ENCODE data around the gene TRRAP.

DNA sequence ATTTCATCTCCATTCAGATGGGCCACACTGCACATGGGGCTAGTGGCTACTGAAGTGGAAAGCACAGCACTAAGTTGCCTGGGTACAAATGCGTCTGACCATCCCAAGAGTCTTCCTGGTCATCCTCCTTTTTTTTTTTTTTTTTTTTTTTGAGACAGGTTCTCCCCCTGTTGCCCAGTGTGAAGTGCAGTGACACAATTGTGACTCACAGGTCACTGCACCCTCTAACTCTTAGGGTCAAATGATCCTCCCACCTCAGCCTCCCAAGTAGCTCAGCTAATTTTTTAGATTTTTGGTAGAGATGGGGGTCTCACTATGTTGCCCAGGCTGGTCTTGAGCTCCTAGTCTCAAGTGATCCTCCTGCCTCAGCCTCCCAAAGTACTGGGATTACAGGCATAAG is 3.4 kb upstream of the TRRAP start:
- TF ChIP-seq, protein P1, sequence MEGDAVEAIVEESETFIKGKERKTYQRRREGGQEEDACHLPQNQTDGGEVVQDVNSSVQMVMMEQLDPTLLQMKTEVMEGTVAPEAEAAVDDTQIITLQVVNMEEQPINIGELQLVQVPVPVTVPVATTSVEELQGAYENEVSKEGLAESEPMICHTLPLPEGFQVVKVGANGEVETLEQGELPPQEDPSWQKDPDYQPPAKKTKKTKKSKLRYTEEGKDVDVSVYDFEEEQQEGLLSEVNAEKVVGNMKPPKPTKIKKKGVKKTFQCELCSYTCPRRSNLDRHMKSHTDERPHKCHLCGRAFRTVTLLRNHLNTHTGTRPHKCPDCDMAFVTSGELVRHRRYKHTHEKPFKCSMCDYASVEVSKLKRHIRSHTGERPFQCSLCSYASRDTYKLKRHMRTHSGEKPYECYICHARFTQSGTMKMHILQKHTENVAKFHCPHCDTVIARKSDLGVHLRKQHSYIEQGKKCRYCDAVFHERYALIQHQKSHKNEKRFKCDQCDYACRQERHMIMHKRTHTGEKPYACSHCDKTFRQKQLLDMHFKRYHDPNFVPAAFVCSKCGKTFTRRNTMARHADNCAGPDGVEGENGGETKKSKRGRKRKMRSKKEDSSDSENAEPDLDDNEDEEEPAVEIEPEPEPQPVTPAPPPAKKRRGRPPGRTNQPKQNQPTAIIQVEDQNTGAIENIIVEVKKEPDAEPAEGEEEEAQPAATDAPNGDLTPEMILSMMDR (IDR thresholded peaks at IDR 0.05; ENCODE audit: low read depth, low read length, missing input control) = no peak
- TF ChIP-seq, protein P2, sequence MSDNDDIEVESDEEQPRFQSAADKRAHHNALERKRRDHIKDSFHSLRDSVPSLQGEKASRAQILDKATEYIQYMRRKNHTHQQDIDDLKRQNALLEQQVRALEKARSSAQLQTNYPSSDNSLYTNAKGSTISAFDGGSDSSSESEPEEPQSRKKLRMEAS (IDR thresholded peaks at IDR 0.05) = no peak
- no peak for TF ChIP-seq GABPA (IDR thresholded peaks at IDR 0.05 in 1 of 2, conservative IDR thresholded peaks at IDR 0.05 in 1 of 2)
- TF ChIP-seq YY1 (IDR thresholded peaks at IDR 0.05) = no peak
- TF ChIP-seq FOXA1 (IDR thresholded peaks at IDR 0.05) = no peak
- TF ChIP-seq JUND (IDR thresholded peaks at IDR 0.05) = no peak
